Measurements from ENCODE around the gene EPHB2.

GRCh38 chr1:22855668-22856606 lies 145.3 kb downstream of the EPHB2 start:
- no peak for TF ChIP-seq CTCF (IDR thresholded peaks at IDR 0.05)
- TF ChIP-seq POLR2A (IDR thresholded peaks at IDR 0.05) = no peak

Data from vagina (tissue), 2 donors.